OCI-LY3 (cell line): ENCODE results near the gene UBA1.

Experiments used
- EZH2phosphoT487 ChIP-seq: fragments of 200-600 bp; shearing (Covaris generic); IDR thresholded peaks from 2 replicates; pipeline ENCODE4 v1.6.1; 2018; ENCODE audit warnings: antibody characterized with exemption, mixed run types, low read depth
- TF ChIP-seq, protein P1 (sequence below): fragments of 200-600, 300-600 bp; sonication (generic); IDR thresholded peaks from 2 replicates; pipeline ENCODE4 v1.5.1; 2014; ENCODE audit warnings: antibody characterized with exemption, low read length, low read depth

- TF ChIP-seq, protein P1, sequence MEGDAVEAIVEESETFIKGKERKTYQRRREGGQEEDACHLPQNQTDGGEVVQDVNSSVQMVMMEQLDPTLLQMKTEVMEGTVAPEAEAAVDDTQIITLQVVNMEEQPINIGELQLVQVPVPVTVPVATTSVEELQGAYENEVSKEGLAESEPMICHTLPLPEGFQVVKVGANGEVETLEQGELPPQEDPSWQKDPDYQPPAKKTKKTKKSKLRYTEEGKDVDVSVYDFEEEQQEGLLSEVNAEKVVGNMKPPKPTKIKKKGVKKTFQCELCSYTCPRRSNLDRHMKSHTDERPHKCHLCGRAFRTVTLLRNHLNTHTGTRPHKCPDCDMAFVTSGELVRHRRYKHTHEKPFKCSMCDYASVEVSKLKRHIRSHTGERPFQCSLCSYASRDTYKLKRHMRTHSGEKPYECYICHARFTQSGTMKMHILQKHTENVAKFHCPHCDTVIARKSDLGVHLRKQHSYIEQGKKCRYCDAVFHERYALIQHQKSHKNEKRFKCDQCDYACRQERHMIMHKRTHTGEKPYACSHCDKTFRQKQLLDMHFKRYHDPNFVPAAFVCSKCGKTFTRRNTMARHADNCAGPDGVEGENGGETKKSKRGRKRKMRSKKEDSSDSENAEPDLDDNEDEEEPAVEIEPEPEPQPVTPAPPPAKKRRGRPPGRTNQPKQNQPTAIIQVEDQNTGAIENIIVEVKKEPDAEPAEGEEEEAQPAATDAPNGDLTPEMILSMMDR: no peak
- no peak for TF ChIP-seq EZH2phosphoT487
Measured at GRCh38 chrX:47179928-47180255, 13.7 kb upstream of the UBA1 start.
